M059J (cell line): ENCODE results near the gene PIK3R5. TPM values are rescaled to one million over a fixed set of nuclear protein-coding genes. Genes with fewer than 3 reads are reported as not detected.
"Not testable (repeated sequence)": the region's sequence is repeated elsewhere in the genome, so short reads cannot be mapped to it uniquely, and the experiment has no call there.

ENCODE experiments used
- DNase-seq: peaks from one replicate; pipeline ENCODE4 v3.0.0-alpha.2; 2012; ENCODE audit warnings: low read depth
- total RNA-seq: library from RNA; depleted of rRNA; stranded (reverse); fragments of >200 nt; shearing (Covaris generic); gene quantifications from 2 replicates; pipeline ENCODE4 v1.2.3, GENCODE V29; 2014

PIK3R5 gene
- total RNA-seq, 1 experiment from 2014 or later = not detected

- no peak for DNase-seq
Measured at GRCh38 chr17:8985054-8985701, 19.7 kb upstream of the PIK3R5 start.

DNA sequence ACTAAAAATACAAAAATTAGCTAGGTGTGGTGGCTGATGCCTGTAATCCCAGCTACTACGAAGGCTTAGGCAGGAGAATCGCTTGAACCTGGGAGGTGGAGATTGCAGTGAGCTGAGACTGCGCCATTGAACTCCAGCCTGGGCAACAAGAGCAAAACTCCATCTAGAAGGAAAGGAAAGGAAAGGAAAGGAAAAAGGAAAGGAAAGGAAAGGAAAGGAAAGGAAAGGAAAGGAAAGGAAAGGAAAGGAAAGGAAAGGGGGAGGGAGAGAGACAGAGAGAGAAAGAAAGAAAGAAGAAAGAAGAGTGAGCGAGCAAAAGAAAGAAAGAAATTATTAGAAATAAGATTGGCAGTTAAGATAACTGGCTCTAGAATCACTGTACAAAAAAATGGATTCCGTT, 18.7 kb upstream of the PIK3R5 start:
- not testable (repeated sequence) for DNase-seq

DNA sequence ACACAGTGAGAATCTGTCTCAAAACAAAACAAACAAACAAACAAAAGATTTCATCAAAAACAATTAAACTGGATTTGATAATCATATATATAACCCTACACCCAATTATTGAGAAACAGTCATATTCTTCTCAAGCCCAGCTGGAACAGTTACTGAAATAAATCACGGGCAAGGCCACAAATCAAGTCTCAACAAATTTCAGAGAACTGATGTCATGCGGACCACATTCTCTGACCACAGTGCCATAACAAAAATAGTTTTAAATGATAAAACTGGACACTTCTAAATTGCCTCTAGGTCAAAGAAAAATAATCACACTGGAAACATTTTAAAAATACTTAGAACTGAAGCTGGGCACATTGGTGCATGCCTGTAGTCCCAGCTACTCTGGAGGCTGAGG, 15.9 kb upstream of the PIK3R5 start:
- no peak for DNase-seq

DNA sequence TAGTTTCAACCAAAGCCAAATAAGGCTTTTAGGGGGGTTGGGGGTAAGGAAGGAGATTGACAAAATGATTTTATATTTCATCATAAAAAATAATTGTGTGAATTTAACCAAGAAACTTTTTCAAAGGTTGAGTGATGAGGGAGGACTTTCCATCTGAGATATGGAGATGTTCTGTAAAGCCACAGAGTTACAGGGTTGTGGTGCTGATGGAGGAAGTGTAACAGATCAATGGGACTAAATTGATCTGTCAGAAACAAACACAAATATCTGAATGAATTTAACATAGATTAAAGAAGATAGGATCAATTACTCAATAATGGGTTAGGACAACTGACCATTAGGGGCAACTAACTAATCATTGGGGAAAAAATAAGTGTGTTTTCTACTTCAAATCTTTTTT, 14.2 kb upstream of the PIK3R5 start:
- DNase-seq = no peak

- no peak for DNase-seq
Measured at GRCh38 chr17:8976638-8977037, 11.1 kb upstream of the PIK3R5 start.

GRCh38 chr17:8975091-8975725, 9.7 kb upstream of the PIK3R5 start:
- DNase-seq = no peak

- no peak for DNase-seq
Measured at GRCh38 chr17:8969901-8970300, 4.4 kb upstream of the PIK3R5 start.

- no peak for DNase-seq
Measured at GRCh38 chr17:8968503-8968902, 3.0 kb upstream of the PIK3R5 start.

DNA sequence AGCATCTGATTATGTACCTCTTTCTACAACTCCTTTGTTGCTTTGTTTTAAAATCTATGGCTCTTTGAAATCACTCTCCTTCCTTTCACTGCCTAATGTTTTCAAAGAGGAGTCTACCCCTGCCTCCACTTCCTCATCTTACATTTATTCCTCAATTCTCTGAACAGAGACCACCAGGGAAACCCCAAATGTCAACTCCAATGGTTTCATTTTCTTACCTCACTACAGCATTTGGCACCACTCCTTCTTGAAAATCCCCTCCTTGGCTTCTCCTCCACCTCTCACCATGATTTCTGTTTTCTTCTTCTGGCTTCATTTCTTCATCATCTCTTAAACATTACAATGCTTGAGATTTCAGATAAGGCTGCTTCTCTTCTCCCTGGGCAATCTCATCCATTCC, 2.4 kb upstream of the PIK3R5 start:
- DNase-seq = no peak

DNA sequence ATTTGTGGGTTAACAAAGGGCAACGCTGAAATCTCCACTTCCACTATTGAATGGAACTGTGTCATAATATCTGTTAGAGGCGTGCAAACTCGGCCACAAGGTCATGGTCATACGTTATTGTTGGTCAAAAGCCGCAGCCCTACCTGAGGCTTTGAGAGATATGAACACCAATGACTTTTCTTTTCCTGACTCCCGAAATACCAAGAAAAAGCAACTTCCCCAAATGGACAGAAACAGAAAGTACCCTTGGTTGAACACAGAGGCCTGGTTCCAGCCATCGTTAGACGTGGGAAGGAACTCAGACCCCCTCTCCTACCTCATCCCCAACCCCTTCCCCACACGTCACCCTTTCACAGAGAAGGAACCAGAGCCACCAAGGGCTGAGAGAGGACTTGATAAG, 1.4 kb upstream of the PIK3R5 start:
- DNase-seq = no peak

DNA sequence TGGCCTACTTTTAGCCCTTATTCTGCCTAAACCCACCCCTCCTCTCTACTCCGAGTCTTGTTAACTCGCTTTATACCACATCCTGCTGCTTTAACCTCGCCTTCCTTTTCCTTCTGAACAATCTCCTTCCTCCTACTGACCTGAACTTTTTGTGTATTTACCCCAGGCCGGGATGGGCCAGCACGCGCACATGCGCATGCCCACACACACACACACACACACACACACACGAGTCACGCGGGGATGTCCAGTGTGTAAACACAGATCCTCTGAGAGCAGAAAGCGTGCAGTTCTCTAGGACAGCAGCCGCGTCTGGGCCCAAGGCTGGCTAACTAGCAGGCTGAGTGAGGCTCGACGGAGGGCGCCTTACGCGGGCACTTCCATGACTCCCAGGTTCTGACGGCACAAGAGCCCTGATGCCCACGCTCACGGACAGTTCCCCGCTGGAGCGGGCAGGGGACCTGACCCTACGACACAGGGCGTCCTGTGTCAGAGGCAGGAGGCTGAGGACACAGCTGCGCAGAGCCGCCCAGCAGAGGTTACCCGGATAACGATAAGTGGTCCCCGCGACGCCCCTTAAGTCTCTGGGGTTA, 610 bp downstream of the PIK3R5 start:
- DNase-seq = no peak

DNA sequence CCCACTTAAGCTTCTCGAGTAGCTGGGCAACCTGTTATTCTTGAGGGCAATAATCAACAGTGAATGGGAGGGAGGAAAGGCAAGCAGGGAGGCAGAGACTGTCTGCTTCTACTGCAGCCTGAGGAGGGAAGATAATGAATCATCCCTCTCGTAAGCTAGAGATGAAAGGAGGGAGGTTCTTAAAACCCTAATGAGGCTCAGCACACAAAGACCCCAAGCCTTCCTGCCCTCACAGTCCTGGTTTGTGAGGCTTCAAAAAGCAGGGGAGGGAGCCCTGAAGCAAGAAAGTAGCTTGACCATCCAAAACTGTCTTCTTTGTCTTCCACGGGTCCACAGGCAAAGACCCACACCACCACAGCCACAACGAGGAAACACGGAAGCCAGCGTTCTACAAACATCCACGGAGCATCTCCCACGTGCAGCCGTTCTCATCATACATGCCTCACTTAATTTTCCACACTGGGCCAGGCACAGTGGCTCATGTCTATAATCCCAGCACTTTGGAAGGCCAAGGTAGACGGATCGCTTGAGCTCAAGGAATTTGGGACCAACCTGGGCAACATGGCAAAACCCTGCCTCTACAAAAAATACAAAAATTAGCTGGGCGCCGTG, 1.8 kb downstream of the PIK3R5 start:
- no peak for DNase-seq

GRCh38 chr17:8963014-8963413, 2.5 kb downstream of the PIK3R5 start:
- no peak for DNase-seq

DNA sequence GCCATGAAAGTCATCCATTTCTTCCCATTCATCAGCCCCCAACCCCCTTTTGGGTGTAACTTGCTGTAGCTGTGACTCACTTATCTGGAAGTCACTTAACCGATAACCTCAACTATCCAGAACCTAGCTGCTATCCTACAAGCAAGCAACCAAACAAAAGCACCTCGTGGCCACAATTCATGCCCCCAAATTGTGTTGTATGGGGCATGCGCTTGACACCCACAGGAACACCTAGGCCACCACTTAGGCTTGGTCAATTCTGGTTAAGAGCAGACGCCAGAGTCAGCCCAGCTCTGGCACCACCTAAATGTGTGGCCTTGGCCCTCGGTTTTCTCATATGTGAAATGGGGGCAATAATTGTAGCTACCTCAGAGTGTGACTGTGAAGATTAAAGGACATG, 3.7 kb downstream of the PIK3R5 start:
- DNase-seq = no peak

GRCh38 chr17:8960325-8961140, 5.0 kb downstream of the PIK3R5 start:
- DNase-seq = no peak

DNA sequence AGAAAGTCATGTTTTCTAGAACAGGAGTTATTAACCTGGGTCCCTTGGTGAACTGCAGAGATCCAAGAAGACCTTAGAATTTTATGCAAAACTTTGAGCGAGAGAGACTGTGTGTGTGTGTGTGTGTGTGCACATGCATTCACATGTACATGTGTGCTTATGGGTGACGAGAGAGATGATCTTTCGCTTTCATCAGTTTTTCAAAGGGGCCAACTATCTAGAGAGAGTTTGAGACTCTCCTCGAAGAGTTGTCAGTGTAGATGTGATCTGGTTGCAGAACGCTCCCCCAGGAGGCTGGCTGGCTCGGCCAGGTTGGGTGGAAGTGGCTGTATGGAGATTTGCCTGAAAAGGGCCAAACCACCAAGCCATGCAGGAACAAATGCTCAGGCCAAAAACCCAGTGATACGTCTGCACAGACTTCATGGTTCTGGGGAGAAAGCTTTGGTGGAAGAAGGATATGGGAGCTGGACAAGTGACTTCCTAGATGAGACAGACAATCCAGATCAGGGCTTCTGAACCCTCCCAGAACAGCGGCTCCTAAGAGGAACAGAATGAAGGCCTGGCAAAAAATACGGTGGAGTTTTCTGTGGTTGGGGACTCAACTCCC, 6.1 kb downstream of the PIK3R5 start:
- no peak for DNase-seq

DNA sequence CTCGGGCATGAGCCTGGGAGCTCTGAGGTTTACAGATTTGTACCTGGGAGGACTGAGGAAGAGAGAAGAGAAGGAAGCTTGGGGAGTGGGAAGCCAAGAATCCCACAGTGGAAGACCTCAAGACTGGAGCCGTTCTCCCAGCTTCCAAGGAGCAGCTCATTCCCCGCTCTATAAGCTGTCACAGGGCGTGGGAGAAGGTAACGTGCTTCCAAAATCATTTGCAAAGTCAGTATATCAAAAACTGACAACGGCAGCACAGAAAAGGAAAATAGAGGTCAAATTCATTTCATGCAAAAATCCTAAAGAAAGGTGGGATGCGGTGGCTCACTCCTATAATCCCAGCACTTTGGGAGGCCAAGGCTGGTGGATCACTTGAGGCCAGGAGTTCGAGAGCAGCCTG, 7.8 kb downstream of the PIK3R5 start:
- DNase-seq = no peak

GRCh38 chr17:8956465-8956902, 9.0 kb downstream of the PIK3R5 start:
- DNase-seq = no peak

- DNase-seq = no peak
Measured at GRCh38 chr17:8955021-8955959, 10.2 kb downstream of the PIK3R5 start.

DNA sequence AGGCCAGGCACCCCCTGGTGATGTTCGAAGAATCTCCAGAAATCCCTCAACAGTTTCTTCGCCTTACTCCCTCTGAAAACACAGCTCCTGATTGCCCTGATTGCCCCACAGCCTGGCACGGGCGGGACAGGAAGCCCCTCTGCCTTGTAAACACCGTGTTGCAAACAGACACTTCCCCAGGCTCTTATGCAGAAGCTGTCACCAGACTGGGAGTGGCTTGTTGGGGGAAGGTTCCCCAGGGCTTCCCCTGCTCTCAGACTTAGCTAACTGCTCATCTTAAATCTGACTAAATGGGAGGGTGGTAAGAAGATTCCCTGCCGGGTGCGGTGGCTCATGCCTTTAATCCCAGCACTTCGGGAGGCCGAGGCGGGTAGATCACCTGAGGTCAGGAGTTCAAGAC, 11.2 kb downstream of the PIK3R5 start:
- no peak for DNase-seq
